Camera-type eye (tissue), 1 donor: Measurements from ENCODE around the gene MCRIP2. TPM values are rescaled to one million over a fixed set of nuclear protein-coding genes. Genes with fewer than 3 reads are reported as not detected.

Experiments
- total RNA-seq: library from RNA; depleted of rRNA; stranded (reverse); fragments of >200 nt; gene quantifications from one replicate; pipeline ENCODE4 v1.2.3, GENCODE V29; 2014

Gene MCRIP2
- 8.7 TPM for total RNA-seq

GRCh38 chr16:641326-642188, at the start of gene MCRIP2:
TSS of gene MCRIP2 (plus strand) at chr16:641828. CDS start at chr16:641992, 164 bp downstream.

GRCh38 chr16:630815-631405, 10.7 kb upstream of the MCRIP2 start, which contains the start of gene WFIKKN1:
TSS of gene WFIKKN1 (plus strand) at chr16:630985. CDS start at chr16:631254, 269 bp downstream.

GRCh38 chr16:636206-637080, 5.2 kb upstream of the MCRIP2 start, which contains the start of gene METTL26:
TSS of gene METTL26 (minus strand) at chr16:636305. CDS start at chr16:636290, 15 bp downstream.

GRCh38 chr16:648781-649589, 7.4 kb downstream of the MCRIP2 start, which contains the start of gene WDR90:
TSS of gene WDR90 (plus strand) at chr16:649365. CDS start at chr16:649417, 52 bp downstream.

GRCh38 chr16:667780-668518, 26.3 kb downstream of the MCRIP2 start, which contains the start of gene RHOT2:
TSS of gene RHOT2 (plus strand) at chr16:668132. CDS start at chr16:668200, 68 bp downstream.

GRCh38 chr16:674968-675883, 33.6 kb downstream of the MCRIP2 start, which contains the start of gene RHBDL1:
TSS of gene RHBDL1 (plus strand) at chr16:675671. CDS start at chr16:675791, 120 bp downstream.

GRCh38 chr16:679814-680624, 38.4 kb downstream of the MCRIP2 start, which contains the start of gene STUB1:
TSS of gene STUB1 (plus strand) at chr16:680410. CDS start at chr16:680526, 116 bp downstream.

GRCh38 chr16:684071-684794, 42.6 kb downstream of the MCRIP2 start, which contains the start of gene JMJD8:
TSS of gene JMJD8 (minus strand) at chr16:684334. CDS start at chr16:684319, 15 bp downstream.

Other genes starting within 250 kb of the MCRIP2 start
- 30.3 TPM for gene NME4, start 244.6 kb upstream of the MCRIP2 start, total RNA-seq
- gene DECR2, start 239.9 kb upstream of the MCRIP2 start, total RNA-seq, result 10.2 TPM
- gene RAB11FIP3, start 216.2 kb upstream of the MCRIP2 start, total RNA-seq, result 37.7 TPM
- 31.0 TPM for gene CAPN15, start 114.1 kb upstream of the MCRIP2 start, total RNA-seq
- 2.0 TPM for gene PRR35, start 81.4 kb upstream of the MCRIP2 start, total RNA-seq
- gene NHLRC4, start 74.8 kb upstream of the MCRIP2 start, total RNA-seq, result 0.66 TPM
- 36.3 TPM for gene PIGQ, start 71.9 kb upstream of the MCRIP2 start, total RNA-seq
- gene RAB40C, start 51.8 kb upstream of the MCRIP2 start, total RNA-seq, result 18.9 TPM
- 0.71 TPM for gene WFIKKN1, start 10.8 kb upstream of the MCRIP2 start, total RNA-seq
- gene METTL26, start 5.5 kb upstream of the MCRIP2 start, total RNA-seq, result 54.3 TPM
- gene WDR90, start 7.5 kb downstream of the MCRIP2 start, total RNA-seq, result 33.2 TPM
- gene RHOT2, start 26.3 kb downstream of the MCRIP2 start, total RNA-seq, result 56.3 TPM
- 4.3 TPM for gene RHBDL1, start 33.8 kb downstream of the MCRIP2 start, total RNA-seq
- 55.4 TPM for gene STUB1, start 38.6 kb downstream of the MCRIP2 start, total RNA-seq
- 43.3 TPM for gene JMJD8, start 42.5 kb downstream of the MCRIP2 start, total RNA-seq
- 8.1 TPM for gene WDR24, start 48.6 kb downstream of the MCRIP2 start, total RNA-seq
- gene FBXL16, start 64.0 kb downstream of the MCRIP2 start, total RNA-seq, result 5.8 TPM
- gene METRN, start 73.3 kb downstream of the MCRIP2 start, total RNA-seq, result 41.1 TPM
- gene ANTKMT, start 79.3 kb downstream of the MCRIP2 start, total RNA-seq, result 25.7 TPM
- 1.0 TPM for gene CCDC78, start 84.6 kb downstream of the MCRIP2 start, total RNA-seq
- gene HAGHL, start 85.3 kb downstream of the MCRIP2 start, total RNA-seq, result 4.0 TPM
- 42.7 TPM for gene CIAO3, start 99.2 kb downstream of the MCRIP2 start, total RNA-seq
- gene MSLN, start 118.9 kb downstream of the MCRIP2 start, total RNA-seq, result 19.4 TPM
- gene RPUSD1, start 146.6 kb downstream of the MCRIP2 start, total RNA-seq, result 19.1 TPM
- 49.8 TPM for gene CHTF18, start 146.8 kb downstream of the MCRIP2 start, total RNA-seq
- 3.8 TPM for gene GNG13, start 158.9 kb downstream of the MCRIP2 start, total RNA-seq